Trophoblast cell (in vitro differentiated cells and primary cell): ENCODE measurements around the gene KANTR.

Source experiments
- DNase-seq, 2 donors: peaks; one replicate each; pipeline ENCODE4 v3.0.0-alpha.2; 2016
- H2AFZ ChIP-seq: 2 replicates; pipeline ENCODE4 v1.6.1; 2013; ENCODE audit warnings: low read length, moderate library complexity, mild to moderate bottlenecking; ENCODE audit not compliant: insufficient read depth, poor library complexity
- H2AK5ac ChIP-seq: 2 replicates; pipeline ENCODE4 v1.6.1; 2013; ENCODE audit warnings: mild to moderate bottlenecking, low read length
- H2BK120ac ChIP-seq: 2 replicates; pipeline ENCODE4 v1.6.1; 2013; ENCODE audit warnings: low read length, mild to moderate bottlenecking, moderate library complexity; ENCODE audit not compliant: insufficient read depth, poor library complexity
- H2BK12ac ChIP-seq: 2 replicates; pipeline ENCODE4 v1.6.1; 2013; ENCODE audit warnings: mild to moderate bottlenecking, low read length, moderate library complexity
- H2BK5ac ChIP-seq: 2 replicates; pipeline ENCODE4 v1.6.1; 2013; ENCODE audit warnings: low read length, low read depth, moderate library complexity, mild to moderate bottlenecking; ENCODE audit not compliant: poor library complexity
- H3K14ac ChIP-seq: 2 replicates; pipeline ENCODE4 v1.6.1; 2013; ENCODE audit warnings: mild to moderate bottlenecking, low read length
- H3K18ac ChIP-seq: 2 replicates; pipeline ENCODE4 v1.6.1; 2013; ENCODE audit warnings: mild to moderate bottlenecking, low read length
- H3K23ac ChIP-seq: 2 replicates; pipeline ENCODE4 v1.6.1; 2013; ENCODE audit warnings: low read length
- H3K27ac ChIP-seq: 2 replicates; pipeline ENCODE4 v1.5.1; 2013; ENCODE audit warnings: low read depth, mild to moderate bottlenecking, inconsistent platforms, low read length, moderate library complexity
- H3K27me3 ChIP-seq: 2 replicates; pipeline ENCODE4 v1.6.1; 2013; ENCODE audit warnings: inconsistent platforms, mild to moderate bottlenecking, low read length, moderate library complexity; ENCODE audit not compliant: insufficient read depth
- H3K36me3 ChIP-seq, 2 experiments: 1 replicate in 1 of 2; 2 replicates in 1 of 2; pipeline ENCODE4 v1.6.1; 2013; ENCODE audit warnings: low read length in 2 of 2, mild to moderate bottlenecking in 2 of 2, moderate library complexity in 1 of 2; ENCODE audit not compliant: insufficient read depth in 2 of 2, control insufficient read depth in 1 of 2
- H3K4ac ChIP-seq: 2 replicates; pipeline ENCODE4 v1.6.1; 2013; ENCODE audit warnings: low read depth, mild to moderate bottlenecking, low read length, moderate library complexity
- H3K4me1 ChIP-seq, 2 experiments: 1 replicate in 1 of 2; 2 replicates in 1 of 2; pipeline ENCODE4 v1.6.1; 2013; ENCODE audit warnings: low read length in 2 of 2, mild to moderate bottlenecking in 2 of 2, moderate library complexity in 1 of 2; ENCODE audit not compliant: insufficient read depth in 2 of 2, control insufficient read depth in 1 of 2
- H3K4me2 ChIP-seq: 2 replicates; pipeline ENCODE4 v1.6.1; 2013; ENCODE audit warnings: inconsistent platforms, mild to moderate bottlenecking, low read length, moderate library complexity
- H3K4me3 ChIP-seq: 2 replicates; pipeline ENCODE4 v1.5.1; 2013; ENCODE audit warnings: mild to moderate bottlenecking, low read depth, low read length, inconsistent platforms
- H3K79me1 ChIP-seq: one replicate; pipeline ENCODE4 v1.6.1; 2013; ENCODE audit warnings: low read length
- H3K79me2 ChIP-seq: 2 replicates; pipeline ENCODE4 v1.6.1; 2013; ENCODE audit warnings: low read length, mild to moderate bottlenecking; ENCODE audit not compliant: control insufficient read depth, insufficient read depth, poor library complexity
- H3K9ac ChIP-seq: 2 replicates; pipeline ENCODE4 v1.6.1; 2013; ENCODE audit warnings: mild to moderate bottlenecking, low read length
- H3K9me3 ChIP-seq: 2 replicates; pipeline ENCODE4 v1.6.1; 2013; ENCODE audit warnings: low read depth, mild to moderate bottlenecking, control low read depth, inconsistent platforms, low read length; ENCODE audit not compliant: insufficient read depth
- H4K12ac ChIP-seq: 2 replicates; pipeline ENCODE4 v1.6.1; 2013; ENCODE audit warnings: low read depth, mild to moderate bottlenecking, low read length, moderate library complexity
- H4K8ac ChIP-seq: 2 replicates; pipeline ENCODE4 v1.6.1; 2013; ENCODE audit warnings: low read depth, mild to moderate bottlenecking, low read length, moderate library complexity
- H4K91ac ChIP-seq: one replicate; pipeline ENCODE4 v1.6.1; 2013; ENCODE audit warnings: low read depth, mild to moderate bottlenecking, low read length, moderate library complexity
- WGBS: extraction: QIAGEN DNeasy Blood & Tissue Kit; methylation state at CpG from one replicate; pipeline ENCODE4 v1.1.7; 2013; ENCODE audit warnings: missing lambda C conversion rate; ENCODE audit not compliant: insufficient read length, insufficient coverage; ENCODE audit errors: extremely low coverage; 5-methylcytosine and 5-hydroxymethylcytosine counted together

KANTR gene

GRCh38 chrX:53156207-53156596, 62.3 kb downstream of the KANTR start:
- no peak overlapping the region for H2BK12ac ChIP-seq
- H3K4me2 ChIP-seq, result no peak overlapping the region
- H3K79me2 ChIP-seq, result no peaks in the 10 kb centered on the region
- no peaks in the 10 kb centered on the region for H3K79me1 ChIP-seq
- no peaks in the 10 kb centered on the region for H3K27me3 ChIP-seq
- H2BK120ac ChIP-seq, result no peak overlapping the region
- H3K23ac ChIP-seq, result no peak overlapping the region
- H3K9ac ChIP-seq, result no peak overlapping the region
- H4K12ac ChIP-seq, result no peak overlapping the region
- no peak overlapping the region for H4K8ac ChIP-seq
- H2AK5ac ChIP-seq, result no peak overlapping the region
- no peaks in the 10 kb centered on the region for H3K4me1 ChIP-seq
- no peak for DNase-seq
- H3K4ac ChIP-seq, result no peak overlapping the region
- H2BK5ac ChIP-seq, result no peak overlapping the region
- H4K91ac ChIP-seq, result no peak overlapping the region
- no peak overlapping the region for H3K27ac ChIP-seq
- no peaks in the 10 kb centered on the region for H3K36me3 ChIP-seq
- H3K14ac ChIP-seq, result no peak overlapping the region
- no peaks in the 10 kb centered on the region for H3K9me3 ChIP-seq
- H3K18ac ChIP-seq, result no peak overlapping the region
- WGBS, result no CpG with 5 or more reads among the region's 2 CpGs
- no peak overlapping the region for H3K4me3 ChIP-seq
- no peak overlapping the region for H2AFZ ChIP-seq

- DNase-seq, result peak in 1 of 2 donors; percentile 26
- no peak overlapping the region for H3K4me3 ChIP-seq
- H3K14ac ChIP-seq, result no peak overlapping the region
- H3K18ac ChIP-seq, result no peak overlapping the region
- no peak overlapping the region for H2BK120ac ChIP-seq
- H3K27me3 ChIP-seq, result no peaks in the 10 kb centered on the region
- H2AFZ ChIP-seq, result no peak overlapping the region
- no CpG with 5 or more reads among the region's 11 CpGs for WGBS
- H3K4ac ChIP-seq, result no peak overlapping the region
- H4K8ac ChIP-seq, result no peak overlapping the region
- no peaks in the 10 kb centered on the region for H3K79me2 ChIP-seq
- H3K4me2 ChIP-seq, result no peak overlapping the region
- H3K9ac ChIP-seq, result no peak overlapping the region
- H3K4me1 ChIP-seq, result no peaks in the 10 kb centered on the region
- H4K91ac ChIP-seq, result no peak overlapping the region
- no peak overlapping the region for H2AK5ac ChIP-seq
- H3K27ac ChIP-seq, result no peak overlapping the region
- H4K12ac ChIP-seq, result no peak overlapping the region
- H3K23ac ChIP-seq, result no peak overlapping the region
- no peak overlapping the region for H2BK5ac ChIP-seq
- H3K9me3 ChIP-seq, result no peaks in the 10 kb centered on the region
- H3K79me1 ChIP-seq, result no peaks in the 10 kb centered on the region
- no peaks in the 10 kb centered on the region for H3K36me3 ChIP-seq
- H2BK12ac ChIP-seq, result no peak overlapping the region
Observed at GRCh38 chrX:53159184-53159583, 65.2 kb downstream of the KANTR start.

DNA sequence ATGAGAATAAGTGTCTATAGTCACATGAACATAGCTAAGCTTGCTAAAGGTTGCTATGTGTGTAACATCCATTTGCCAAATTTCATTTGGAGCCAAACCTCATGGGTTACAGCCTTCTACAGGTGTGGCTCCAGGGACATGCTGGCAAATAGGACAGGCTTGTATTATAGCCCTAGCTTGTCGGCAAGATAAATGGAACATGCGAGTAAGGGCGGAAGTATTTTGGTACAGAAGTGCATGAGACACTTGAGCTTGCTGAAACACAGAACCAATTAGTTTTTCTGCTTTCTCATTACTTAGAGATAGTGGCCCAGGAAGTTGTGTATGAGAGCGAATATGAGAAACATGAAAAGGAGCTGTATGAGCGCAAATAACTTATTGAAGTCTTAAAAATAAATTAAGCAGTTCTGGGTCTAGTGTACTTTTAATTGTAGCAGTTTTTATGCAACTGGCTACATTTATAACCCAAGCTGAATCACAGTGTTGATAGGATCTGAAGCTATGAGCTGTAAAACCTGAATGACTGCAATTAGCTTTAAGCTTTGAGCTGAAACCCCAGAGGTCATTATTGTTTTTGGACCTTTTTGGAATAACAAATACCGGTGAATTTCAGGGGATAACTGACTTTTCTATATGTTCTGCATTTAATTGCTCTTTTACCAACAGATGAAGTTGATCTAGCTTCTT, 66.5 kb downstream of the KANTR start:
- Histone ChIP-seq H2BK12ac (no peak overlapping the region), H3K9ac (no peak overlapping the region), H3K4me3 (no peak overlapping the region), H3K36me3 (no peaks in the 10 kb centered on the region), H2AFZ (no peak overlapping the region), H2AK5ac (no peak overlapping the region), H3K18ac (no peak overlapping the region), H2BK120ac (no peak overlapping the region), H2BK5ac (no peak overlapping the region), H4K8ac (no peak overlapping the region), H3K27ac (no peak overlapping the region), H3K27me3 (no peaks in the 10 kb centered on the region), H3K9me3 (no peaks in the 10 kb centered on the region), H3K79me2 (no peaks in the 10 kb centered on the region), H4K12ac (no peak overlapping the region), H3K23ac (no peak overlapping the region), H3K79me1 (no peaks in the 10 kb centered on the region), H3K14ac (no peak overlapping the region), H3K4me1 (no peaks in the 10 kb centered on the region), H3K4me2 (no peak overlapping the region), H3K4ac (no peak overlapping the region), H4K91ac (no peak overlapping the region)
- peak; percentile 6 to 50 for DNase-seq
- no CpG with 5 or more reads among the region's 6 CpGs for WGBS

GRCh38 chrX:53163436-53163835, 69.5 kb downstream of the KANTR start:
- no peaks in the 10 kb centered on the region for H3K27me3 ChIP-seq
- H2BK5ac ChIP-seq, result no peak overlapping the region
- H4K8ac ChIP-seq, result no peak overlapping the region
- H3K4me1 ChIP-seq, result no peaks in the 10 kb centered on the region
- H3K4me3 ChIP-seq, result no peak overlapping the region
- H4K91ac ChIP-seq, result no peak overlapping the region
- no peak for DNase-seq
- H3K79me2 ChIP-seq, result no peaks in the 10 kb centered on the region
- H2BK12ac ChIP-seq, result no peak overlapping the region
- H3K79me1 ChIP-seq, result no peaks in the 10 kb centered on the region
- no peak overlapping the region for H3K18ac ChIP-seq
- no peak overlapping the region for H4K12ac ChIP-seq
- no CpG with 5 or more reads among the region's 7 CpGs for WGBS
- H2AFZ ChIP-seq, result no peak overlapping the region
- no peak overlapping the region for H3K9ac ChIP-seq
- no peaks in the 10 kb centered on the region for H3K36me3 ChIP-seq
- no peak overlapping the region for H3K14ac ChIP-seq
- H3K9me3 ChIP-seq, result no peaks in the 10 kb centered on the region
- H3K4me2 ChIP-seq, result no peak overlapping the region
- no peak overlapping the region for H2BK120ac ChIP-seq
- no peak overlapping the region for H3K4ac ChIP-seq
- no peak overlapping the region for H3K23ac ChIP-seq
- H3K27ac ChIP-seq, result no peak overlapping the region
- H2AK5ac ChIP-seq, result no peak overlapping the region
